Suppressor macrophage (primary cell): Measurements from ENCODE around the gene GRIP2.

Experiments
- DNase-seq, 4 experiments: peaks; one replicate each; pipeline ENCODE4 v3.0.0-alpha.2; 2020 to 2022

The GRIP2 gene

GRCh38 chr3:14538451-14539088, 1.6 kb downstream of the GRIP2 start:
- no peak for DNase-seq

GRCh38 chr3:14537590-14538450, 2.3 kb downstream of the GRIP2 start:
- DNase-seq, result no peak

GRCh38 chr3:14536837-14537589, 3.1 kb downstream of the GRIP2 start:
- no peak for DNase-seq

GRCh38 chr3:14536055-14536815, 3.9 kb downstream of the GRIP2 start:
- DNase-seq, result no peak

- DNase-seq, result no peak
Observed at GRCh38 chr3:14535616-14536015, 4.5 kb downstream of the GRIP2 start.

- no peak for DNase-seq
Observed at GRCh38 chr3:14534516-14535191, 5.5 kb downstream of the GRIP2 start.

GRCh38 chr3:14533457-14533958, 6.6 kb downstream of the GRIP2 start:
- no peak for DNase-seq

- DNase-seq, result no peak
Observed at GRCh38 chr3:14532691-14533456, 7.3 kb downstream of the GRIP2 start.

- DNase-seq, result no peak
Observed at GRCh38 chr3:14531856-14532395, 8.2 kb downstream of the GRIP2 start.

- DNase-seq, result no peak
Observed at GRCh38 chr3:14528081-14528480, 12.1 kb downstream of the GRIP2 start.

- DNase-seq, result no peak
Observed at GRCh38 chr3:14525685-14526631, 14.2 kb downstream of the GRIP2 start.

- no peak for DNase-seq
Observed at GRCh38 chr3:14524920-14525660, 15.1 kb downstream of the GRIP2 start.

GRCh38 chr3:14524311-14524711, 15.8 kb downstream of the GRIP2 start:
- no peak for DNase-seq

- DNase-seq, result no peak
Observed at GRCh38 chr3:14523792-14524191, 16.4 kb downstream of the GRIP2 start.

GRCh38 chr3:14522768-14523167, 17.4 kb downstream of the GRIP2 start:
- no peak for DNase-seq

- no peak for DNase-seq
Observed at GRCh38 chr3:14522129-14522691, 17.9 kb downstream of the GRIP2 start.

- no peak for DNase-seq
Observed at GRCh38 chr3:14521611-14522010, 18.5 kb downstream of the GRIP2 start.

GRCh38 chr3:14520967-14521366, 19.2 kb downstream of the GRIP2 start:
- no peak for DNase-seq
